ENCODE results near the gene CDK2. TPM values are rescaled to one million over a fixed set of nuclear protein-coding genes. Genes with fewer than 3 reads are reported as not detected.

CDK2 gene
- total RNA-seq, 1 experiment from 2014 or later: 66.3 TPM

- no peak for DNase-seq (ENCODE audit: low spot score)
Measured at GRCh38 chr12:56011509-56012090, 45.0 kb downstream of the CDK2 start.

- no peak for DNase-seq (ENCODE audit: low spot score)
Measured at GRCh38 chr12:56013482-56013881, 46.9 kb downstream of the CDK2 start.

GRCh38 chr12:56014205-56014604 lies 47.6 kb downstream of the CDK2 start:
- no peak for DNase-seq (ENCODE audit: low spot score)

- DNase-seq (ENCODE audit: low spot score): no peak
Measured at GRCh38 chr12:56017181-56017580, 50.6 kb downstream of the CDK2 start.

- no peak for DNase-seq (ENCODE audit: low spot score)
Measured at GRCh38 chr12:56018356-56018755, 51.7 kb downstream of the CDK2 start.

GRCh38 chr12:56020423-56021184 lies 54.0 kb downstream of the CDK2 start, which contains the start of gene IKZF4:
TSS of gene IKZF4 (plus strand) at chr12:56021043. CDS start at chr12:56021494, 451 bp downstream.
- no peak for DNase-seq (ENCODE audit: low spot score)

- no peak for DNase-seq (ENCODE audit: low spot score)
Measured at GRCh38 chr12:56021889-56022497, 55.4 kb downstream of the CDK2 start.

Other genes starting within 250 kb of the CDK2 start
- gene RDH5, start 246.4 kb upstream of the CDK2 start, total RNA-seq (2014; rRNA removed; shearing (Covaris generic)): 0.49 and 0.81 TPM in 2 replicates
- gene CD63, start 237.8 kb upstream of the CDK2 start, total RNA-seq (2014; rRNA removed; shearing (Covaris generic)): 1,118 and 1,197 TPM in 2 replicates
- 7.7 and 8.4 TPM in 2 replicates for gene GDF11, start 223.7 kb upstream of the CDK2 start, total RNA-seq (2014; rRNA removed; shearing (Covaris generic))
- gene SARNP, start 149.1 kb upstream of the CDK2 start, total RNA-seq (2014; rRNA removed; shearing (Covaris generic)): 131 and 170 TPM in 2 replicates
- gene ORMDL2, start 148.8 kb upstream of the CDK2 start, total RNA-seq (2014; rRNA removed; shearing (Covaris generic)): 35.9 and 37.2 TPM in 2 replicates
- 35.6 and 43.6 TPM in 2 replicates for gene DNAJC14, start 137.2 kb upstream of the CDK2 start, total RNA-seq (2014; rRNA removed; shearing (Covaris generic))
- gene MMP19, start 123.9 kb upstream of the CDK2 start, total RNA-seq (2014; rRNA removed; shearing (Covaris generic)): 0.37 and 2.0 TPM in 2 replicates
- 36.1 and 47.4 TPM in 2 replicates for gene PYM1, start 38.9 kb upstream of the CDK2 start, total RNA-seq (2014; rRNA removed; shearing (Covaris generic))
- 5.5 and 11.1 TPM in 2 replicates for gene DGKA, start 35.7 kb upstream of the CDK2 start, total RNA-seq (2014; rRNA removed; shearing (Covaris generic))
- 0.43 and 0.87 TPM in 2 replicates for gene PMEL, start 788 bp upstream of the CDK2 start, total RNA-seq (2014; rRNA removed; shearing (Covaris generic))
- gene RAB5B, start 7.2 kb downstream of the CDK2 start, total RNA-seq (2014; rRNA removed; shearing (Covaris generic)): 46.9 and 47.7 TPM in 2 replicates
- 16.7 and 25.9 TPM in 2 replicates for gene SUOX, start 30.4 kb downstream of the CDK2 start, total RNA-seq (2014; rRNA removed; shearing (Covaris generic))
- 0.39 and 0.89 TPM in 2 replicates for gene IKZF4, start 54.2 kb downstream of the CDK2 start, total RNA-seq (2014; rRNA removed; shearing (Covaris generic))
- gene RPS26, start 75.1 kb downstream of the CDK2 start, total RNA-seq (2014; rRNA removed; shearing (Covaris generic)): 1,414 and 1,870 TPM in 2 replicates
- 0.31 and 0.45 TPM in 2 replicates for gene ERBB3, start 113.3 kb downstream of the CDK2 start, total RNA-seq (2014; rRNA removed; shearing (Covaris generic))
- gene PA2G4, start 137.7 kb downstream of the CDK2 start, total RNA-seq (2014; rRNA removed; shearing (Covaris generic)): 203 and 227 TPM in 2 replicates
- 3,847 and 4,326 TPM in 2 replicates for gene RPL41, start 149.8 kb downstream of the CDK2 start, total RNA-seq (2014; rRNA removed; shearing (Covaris generic))
- 1.9 and 2.4 TPM in 2 replicates for gene ZC3H10, start 151.4 kb downstream of the CDK2 start, total RNA-seq (2014; rRNA removed; shearing (Covaris generic))
- 62.9 and 80.8 TPM in 2 replicates for gene ESYT1, start 161.4 kb downstream of the CDK2 start, total RNA-seq (2014; rRNA removed; shearing (Covaris generic))
- gene MYL6B, start 185.8 kb downstream of the CDK2 start, total RNA-seq (2014; rRNA removed; shearing (Covaris generic)): 88.0 and 129 TPM in 2 replicates
- gene MYL6, start 191.5 kb downstream of the CDK2 start, total RNA-seq (2014; rRNA removed; shearing (Covaris generic)): 2,426 and 2,616 TPM in 2 replicates
- 19.6 and 22.9 TPM in 2 replicates for gene SMARCC2, start 222.7 kb downstream of the CDK2 start, total RNA-seq (2014; rRNA removed; shearing (Covaris generic))

Data from H4 (cell line).